ENCODE results near the gene SSR1.

Gene SSR1

DNA sequence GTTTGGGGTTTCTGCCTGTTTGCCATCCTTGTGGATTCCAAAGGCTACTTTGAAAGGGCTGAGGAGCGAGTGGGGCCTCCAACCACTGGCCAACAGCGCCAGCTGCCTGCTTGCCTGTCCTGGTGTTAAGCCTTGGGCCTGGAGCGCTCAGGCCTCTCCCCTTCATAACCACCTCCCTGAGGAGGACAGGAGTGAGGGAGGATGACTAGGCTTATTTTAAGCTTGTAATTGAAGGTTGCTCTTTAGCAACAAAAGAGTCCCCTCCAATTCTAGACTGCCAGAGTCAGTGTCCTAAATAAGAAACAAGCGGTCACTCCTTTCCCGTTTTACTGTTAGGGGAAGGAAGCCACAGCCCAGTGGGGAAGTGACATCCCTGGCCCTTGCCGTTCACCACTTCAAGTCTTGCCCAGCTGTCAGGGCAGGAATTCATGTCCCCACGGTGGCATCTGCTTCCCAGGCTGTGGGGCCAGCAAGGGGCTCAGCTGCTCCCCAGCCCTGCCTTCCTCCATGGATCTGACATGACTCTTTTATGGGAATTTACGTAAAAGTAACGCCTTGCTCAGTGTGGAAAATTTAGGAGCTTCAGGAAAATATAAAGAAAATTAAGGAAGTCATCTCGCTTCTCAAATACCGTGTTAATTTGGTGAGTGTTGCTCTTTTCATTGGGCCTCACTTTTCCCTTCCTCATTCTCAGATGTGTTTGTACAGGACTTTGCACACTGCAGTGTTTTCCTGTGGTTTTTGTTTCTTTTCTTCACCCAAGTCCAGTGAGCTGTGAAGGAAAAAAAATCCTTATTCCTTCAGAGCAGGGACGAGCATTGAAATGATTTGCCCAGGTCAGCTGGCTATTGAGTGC lies 57.8 kb downstream of the SSR1 start:
- DNase-seq, result no peak

DNA sequence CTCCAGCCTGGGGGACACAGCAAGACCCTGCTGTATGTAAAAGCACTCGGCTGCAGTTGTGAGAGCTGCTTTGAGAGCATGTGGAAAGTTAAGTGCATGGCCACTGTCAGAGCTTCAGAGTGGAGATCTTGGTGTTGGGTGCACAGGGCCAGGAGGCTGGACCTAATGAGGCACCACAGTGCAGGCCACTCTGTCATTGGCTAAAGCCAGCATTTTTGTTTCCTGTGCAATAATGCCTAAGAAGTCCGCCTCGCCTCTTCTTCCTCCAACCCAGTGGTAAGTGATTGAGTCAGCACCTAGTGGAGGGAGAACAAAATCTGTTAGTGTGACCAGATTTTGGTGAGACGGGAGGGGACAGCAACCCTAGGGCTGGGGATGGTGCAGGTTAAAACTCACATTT lies 60.6 kb downstream of the SSR1 start:
- no peak for DNase-seq

DNA sequence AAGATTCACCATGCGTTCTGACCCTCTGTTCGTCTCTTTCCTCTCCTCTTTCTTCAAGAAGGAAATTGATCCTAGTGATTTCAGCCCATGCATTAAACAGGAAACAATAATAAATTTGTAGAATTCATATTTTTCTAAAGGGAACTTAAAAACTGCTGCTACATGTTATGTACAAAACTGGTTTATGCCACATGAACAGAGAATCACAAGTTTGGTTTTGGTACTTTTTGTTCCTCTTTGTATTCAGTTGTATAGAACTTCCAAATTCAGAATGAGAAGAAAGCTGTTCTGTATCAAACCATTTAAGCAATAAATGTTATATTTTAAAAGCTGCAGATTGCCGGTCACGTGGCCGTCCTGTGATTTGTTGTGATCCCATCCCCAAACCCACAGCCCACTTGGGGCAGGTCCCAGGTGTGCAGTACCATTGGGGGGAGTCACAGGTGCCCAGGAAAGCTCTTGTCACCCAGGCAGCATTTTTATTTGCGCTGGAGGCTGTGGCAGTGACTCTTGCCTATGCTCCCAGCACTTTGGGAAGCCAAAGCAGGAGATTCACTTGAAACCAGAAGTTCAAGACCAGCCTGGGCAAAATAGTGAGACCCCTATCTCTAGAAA lies 61.2 kb downstream of the SSR1 start:
- no peak for DNase-seq

DNA sequence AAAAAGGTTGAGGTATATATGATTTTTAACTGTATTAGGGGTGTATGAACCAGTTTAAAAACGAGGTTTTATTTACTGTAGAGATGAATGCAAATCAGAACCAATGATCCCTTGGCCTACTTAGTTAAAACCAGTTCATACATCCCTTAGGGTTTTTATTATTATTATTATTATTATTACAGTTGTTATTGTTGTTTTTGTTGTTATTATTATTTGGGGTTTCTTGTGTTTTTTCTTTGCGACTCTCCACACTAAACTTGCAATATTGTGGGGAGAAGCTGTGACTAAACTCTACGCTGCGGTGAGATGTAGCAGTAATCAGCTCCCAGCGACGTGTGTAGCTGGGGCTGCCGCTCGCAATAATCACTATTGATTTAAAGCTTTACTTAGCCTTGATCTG lies 62.2 kb downstream of the SSR1 start:
- DNase-seq, result no peak

DNA sequence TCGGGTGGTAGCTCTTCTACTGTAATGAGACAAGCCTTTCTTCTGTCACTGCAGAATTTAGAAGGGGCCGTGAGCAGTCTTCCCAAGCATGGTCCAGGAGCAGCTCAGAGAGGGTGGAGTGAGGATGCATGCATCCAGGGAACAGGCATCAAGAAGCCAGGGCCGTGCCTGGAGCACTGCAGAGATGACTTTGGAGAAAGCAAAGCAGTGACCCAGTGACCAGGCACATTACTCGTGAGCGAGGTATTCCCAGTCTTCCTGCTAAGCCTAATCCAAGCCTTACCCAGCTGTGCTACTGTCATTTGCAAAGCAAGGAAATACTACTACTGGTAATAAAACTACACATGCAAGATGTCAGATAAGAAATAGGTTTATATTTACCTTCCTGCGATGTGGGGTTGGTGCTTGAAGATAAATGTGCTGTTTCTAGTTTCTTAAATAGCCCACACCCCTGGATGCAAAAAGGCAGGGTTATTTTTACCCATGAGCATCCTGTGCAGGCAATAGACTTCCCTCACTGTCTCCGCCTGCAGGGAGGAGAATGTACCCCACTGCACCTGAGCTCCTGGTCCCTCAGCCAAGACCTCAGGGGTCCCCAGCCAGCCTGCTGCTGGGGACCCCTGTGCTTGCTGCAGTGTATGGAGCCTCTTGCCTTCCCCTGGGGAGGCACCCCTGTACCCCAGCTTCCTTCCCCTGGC lies 62.9 kb downstream of the SSR1 start:
- no peak for DNase-seq

DNA sequence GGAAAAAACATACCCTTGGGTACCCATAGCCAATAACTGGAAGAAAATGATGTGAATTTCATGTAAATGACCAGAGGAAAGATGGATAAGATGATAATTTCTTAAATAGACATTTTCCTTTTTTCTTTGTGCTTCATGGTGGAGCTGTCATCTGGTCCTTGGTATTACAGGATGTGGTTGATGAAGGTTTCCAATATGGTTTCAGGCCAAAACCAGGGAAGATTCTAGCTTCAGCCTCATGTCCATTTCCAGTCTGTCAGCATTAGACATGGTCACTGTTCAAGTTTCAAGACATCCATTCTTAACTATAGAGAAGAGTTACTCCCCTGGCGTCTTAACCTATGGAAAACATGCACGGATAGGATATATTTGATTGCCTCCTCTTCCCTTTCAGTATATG lies 63.6 kb downstream of the SSR1 start:
- no peak for DNase-seq

DNA sequence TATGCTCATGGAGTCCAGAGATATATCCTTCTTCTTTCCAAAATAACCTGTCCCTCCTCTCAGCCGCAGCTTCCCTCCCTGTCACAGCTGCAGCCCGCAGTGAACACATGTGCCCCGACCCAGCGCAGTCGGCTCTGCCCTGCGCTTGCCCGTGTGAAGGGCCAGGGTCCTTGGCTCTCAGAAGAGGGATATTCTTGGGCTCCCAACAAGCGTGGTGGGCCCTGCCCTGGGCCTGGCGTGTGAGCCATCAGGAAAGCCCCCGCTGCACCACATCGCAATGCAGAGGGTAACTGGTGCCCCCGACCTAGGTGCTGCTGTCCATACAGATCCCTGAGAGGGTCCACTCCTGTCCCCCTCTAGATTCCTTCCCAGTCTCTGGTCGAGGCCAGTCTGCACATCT lies 65.2 kb downstream of the SSR1 start:
- no peak for DNase-seq

DNA sequence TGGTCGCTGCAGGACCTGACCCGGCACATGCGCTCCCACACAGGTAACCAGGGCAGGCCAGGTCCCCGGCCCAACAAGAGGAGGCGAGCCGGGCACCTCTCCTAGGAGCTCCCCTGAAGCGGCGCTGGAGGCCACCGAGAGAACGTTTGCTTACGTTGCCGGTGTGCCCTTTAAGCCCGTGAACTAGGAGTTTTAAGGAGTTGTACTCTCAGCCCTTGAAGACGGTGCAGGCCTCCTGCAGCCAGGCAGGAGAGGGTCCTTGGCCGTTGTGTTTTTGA lies 65.9 kb downstream of the SSR1 start:
- DNase-seq, result no peak

DNA sequence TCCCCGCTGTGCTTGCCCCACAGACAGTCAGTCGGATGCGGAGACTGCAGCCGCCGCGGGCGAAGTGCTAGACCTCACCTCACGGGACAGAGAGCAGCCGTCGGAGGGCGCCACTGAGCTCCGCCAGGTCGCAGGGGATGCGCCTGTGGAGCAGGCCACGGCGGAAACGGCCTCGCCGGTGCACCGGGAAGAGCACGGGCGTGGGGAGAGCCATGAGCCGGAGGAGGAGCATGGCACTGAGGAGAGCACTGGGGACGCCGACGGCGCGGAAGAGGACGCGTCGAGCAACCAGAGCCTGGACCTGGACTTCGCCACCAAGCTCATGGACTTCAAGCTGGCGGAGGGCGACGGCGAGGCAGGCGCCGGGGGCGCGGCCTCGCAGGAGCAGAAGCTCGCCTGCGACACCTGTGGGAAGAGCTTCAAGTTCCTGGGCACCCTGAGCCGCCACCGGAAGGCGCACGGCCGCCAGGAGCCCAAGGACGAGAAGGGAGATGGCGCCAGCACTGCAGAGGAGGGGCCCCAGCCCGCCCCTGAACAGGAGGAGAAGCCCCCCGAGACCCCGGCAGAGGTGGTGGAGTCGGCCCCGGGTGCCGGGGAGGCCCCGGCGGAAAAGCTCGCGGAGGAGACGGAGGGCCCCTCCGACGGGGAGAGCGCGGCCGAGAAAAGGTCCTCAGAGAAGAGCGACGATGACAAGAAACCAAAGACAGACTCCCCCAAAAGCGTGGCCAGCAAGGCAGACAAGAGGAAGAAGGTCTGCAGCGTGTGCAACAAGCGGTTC lies 66.4 kb downstream of the SSR1 start:
- DNase-seq, result no peak

DNA sequence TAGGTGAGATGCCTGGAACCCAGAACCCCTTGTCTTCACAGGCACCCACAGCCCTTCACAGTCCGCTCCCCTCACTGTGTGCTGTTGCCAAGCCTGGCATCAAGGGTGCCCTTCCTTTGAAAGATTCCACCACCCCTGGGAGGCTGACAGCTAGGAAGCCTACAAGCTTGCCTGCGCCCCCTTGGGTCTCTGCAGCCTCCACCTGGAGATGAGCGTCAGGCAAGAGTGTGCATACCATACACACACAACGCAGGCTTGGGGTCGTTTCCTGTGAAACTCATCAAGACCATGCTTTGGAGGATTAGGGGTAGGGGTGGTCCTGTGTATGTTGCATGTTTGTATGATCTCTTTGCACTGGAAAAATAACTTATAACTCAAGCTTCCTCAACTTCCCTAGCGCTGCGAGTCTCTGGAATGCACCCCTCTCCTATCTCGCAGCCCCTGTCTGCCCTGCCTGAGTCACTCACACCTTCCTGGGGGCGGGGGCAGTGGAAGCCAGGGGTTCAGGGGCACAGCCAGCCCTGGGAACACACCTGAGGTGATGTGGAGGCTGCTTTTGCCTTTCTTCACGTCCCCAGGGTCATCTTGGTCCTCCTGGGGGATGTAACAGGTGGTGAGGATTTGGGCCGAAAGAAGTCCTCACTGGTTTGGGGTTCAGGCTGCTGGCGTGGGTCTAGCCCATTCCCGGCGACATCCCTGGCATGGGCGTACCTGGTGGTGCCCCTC lies 67.2 kb downstream of the SSR1 start:
- no peak for DNase-seq

DNA sequence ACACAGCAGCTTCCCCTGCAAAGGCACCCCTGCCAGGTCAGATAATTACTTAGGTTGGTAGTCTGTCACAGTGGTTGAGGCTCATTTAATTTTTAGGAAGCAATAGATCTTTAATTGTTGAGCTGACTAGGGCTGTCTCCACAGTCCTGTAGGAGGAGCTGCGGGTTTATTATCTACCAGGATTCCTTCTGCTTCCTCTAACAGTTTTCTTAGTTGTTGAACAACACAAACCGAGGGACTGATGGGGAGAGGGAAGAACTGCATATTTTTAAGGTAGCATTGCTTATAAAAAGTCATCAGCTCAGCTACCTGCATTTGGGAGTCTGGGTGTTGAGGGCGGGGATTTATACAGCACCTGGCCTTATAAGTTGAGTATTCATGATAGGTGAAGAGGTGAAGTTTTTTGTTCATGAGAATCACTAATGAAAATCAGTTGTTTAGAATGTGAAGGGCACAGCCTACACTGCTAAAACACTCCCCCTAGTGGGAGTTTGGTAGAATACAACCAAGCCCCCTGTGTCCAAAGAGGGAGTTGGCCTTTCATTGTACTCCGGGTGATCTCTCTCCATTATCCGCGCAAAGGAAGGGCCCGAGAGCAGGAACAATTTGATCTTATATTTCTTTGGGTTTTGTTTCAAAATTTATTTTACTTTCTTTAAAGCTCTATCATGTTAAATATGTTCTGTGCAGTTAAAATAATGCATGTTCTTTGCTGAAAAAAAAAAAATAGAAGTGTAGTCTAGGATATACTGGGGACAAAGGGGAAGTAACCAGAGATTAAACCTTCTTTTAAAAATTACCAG lies 69.6 kb downstream of the SSR1 start:
- peak; percentile 91 for DNase-seq

DNA sequence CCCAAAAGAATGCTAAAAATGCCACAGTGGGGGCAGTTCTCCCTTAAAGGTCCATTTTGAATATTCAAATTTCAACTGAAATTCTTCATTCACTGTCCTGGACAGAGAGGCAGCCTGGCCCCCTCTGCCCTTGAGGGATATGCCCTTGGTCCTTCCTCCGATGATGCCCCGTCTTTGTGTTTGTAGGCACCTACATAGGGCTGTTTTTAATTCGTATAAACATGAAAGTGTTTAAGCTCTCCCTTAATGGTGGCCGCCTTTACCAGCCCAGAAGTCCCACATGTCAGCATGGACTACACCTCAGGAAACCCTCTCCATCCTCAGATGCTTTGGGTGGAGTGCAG lies 70.2 kb downstream of the SSR1 start:
- DNase-seq, result no peak

DNA sequence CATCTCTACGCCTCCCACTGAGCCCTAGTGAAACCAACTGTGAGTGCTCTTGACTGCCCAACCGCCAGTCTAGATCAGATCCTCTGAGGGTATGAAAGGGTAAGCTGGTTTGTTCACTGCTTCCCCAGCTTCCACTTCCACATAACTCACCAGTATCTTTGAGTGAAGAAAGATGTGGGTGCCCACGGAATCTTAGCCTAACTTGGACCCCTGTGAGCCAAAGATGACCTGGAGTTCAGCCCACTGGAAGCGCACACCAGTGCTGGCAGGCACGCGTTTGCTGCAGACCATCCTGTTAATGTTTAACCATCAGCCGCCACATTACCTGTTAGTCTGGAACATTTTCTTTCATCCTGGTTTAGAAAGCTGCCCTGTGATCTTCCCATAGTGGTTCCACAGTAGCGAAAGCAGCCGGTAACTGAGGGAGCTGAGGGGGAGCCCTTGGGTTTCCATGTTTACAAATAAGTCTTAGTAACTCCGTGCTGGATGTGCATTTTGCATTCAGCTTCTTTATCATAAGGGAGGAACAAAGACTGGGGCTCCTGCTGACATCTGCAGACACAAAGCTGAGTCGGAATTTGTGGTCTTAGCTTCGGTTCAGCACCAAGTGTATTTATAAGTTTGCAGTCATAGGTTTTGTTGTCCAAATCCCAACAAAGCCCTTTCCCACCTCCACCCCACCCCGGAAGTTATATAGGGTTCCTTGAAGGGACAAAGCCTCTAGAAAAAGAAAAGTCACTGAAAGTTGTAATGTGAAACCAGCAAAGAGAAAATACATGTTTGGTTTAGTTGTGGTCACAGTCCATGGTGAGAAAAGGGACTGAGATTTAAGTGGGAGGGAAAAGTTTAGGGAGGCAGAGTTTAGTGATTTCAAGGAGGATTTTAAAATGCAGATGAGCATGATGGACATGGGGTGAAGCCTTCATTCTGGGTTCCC lies 71.0 kb downstream of the SSR1 start:
- DNase-seq, result no peak

DNA sequence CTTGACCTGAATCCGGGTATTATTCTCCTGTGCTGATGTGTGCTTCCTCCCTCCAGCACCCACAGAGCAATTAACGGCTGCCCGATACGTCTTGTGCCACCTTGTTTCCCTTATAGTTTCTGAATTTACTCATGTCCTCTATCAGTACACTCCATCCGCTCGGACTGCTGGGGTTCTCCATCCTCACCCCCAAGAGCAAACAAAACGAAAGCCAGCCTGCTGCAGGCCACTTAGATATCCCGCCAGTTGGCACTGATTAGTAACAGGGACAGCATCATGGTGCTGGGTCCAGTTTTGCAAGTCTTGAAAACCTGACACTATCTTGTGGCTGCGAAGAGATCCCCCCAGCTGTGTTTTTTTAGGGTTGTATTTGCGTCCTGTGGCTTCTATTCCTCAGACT lies 71.8 kb downstream of the SSR1 start:
- no peak for DNase-seq

DNA sequence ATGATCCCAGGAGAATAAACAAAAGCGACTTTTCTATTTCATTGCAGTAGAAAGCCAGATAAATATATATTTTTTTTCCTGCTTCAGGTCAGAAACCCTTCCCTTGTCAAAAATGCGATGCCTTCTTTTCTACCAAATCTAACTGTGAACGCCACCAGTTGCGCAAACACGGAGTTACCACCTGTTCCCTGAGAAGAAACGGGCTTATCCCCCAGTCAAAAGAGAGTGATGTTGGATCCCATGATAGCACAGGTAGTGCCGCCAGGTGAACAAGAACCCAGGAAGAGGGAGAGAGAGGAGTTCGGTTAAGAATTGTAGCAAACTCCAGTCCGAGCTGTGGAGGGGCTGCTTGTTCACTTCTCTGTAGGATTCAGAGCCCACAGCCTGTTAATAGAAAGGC lies 72.6 kb downstream of the SSR1 start:
- DNase-seq, result no peak

DNA sequence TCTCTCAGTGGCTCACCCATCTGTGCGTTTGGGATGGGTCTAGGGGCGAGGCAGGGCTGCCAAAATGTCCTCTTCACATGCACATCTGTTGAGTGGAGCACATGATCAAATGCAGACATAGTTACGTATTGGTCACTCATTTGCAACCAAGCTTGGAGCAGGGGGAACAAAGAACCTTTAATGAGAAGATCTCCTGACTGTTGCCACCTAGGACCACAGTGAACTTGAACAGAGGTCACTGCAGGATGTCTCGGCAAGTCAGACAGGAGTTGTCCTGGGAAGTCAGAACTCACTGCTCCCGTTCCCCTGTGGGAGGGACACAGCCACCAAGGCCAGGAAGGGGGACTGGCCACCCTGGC lies 73.4 kb downstream of the SSR1 start:
- DNase-seq, result no peak

DNA sequence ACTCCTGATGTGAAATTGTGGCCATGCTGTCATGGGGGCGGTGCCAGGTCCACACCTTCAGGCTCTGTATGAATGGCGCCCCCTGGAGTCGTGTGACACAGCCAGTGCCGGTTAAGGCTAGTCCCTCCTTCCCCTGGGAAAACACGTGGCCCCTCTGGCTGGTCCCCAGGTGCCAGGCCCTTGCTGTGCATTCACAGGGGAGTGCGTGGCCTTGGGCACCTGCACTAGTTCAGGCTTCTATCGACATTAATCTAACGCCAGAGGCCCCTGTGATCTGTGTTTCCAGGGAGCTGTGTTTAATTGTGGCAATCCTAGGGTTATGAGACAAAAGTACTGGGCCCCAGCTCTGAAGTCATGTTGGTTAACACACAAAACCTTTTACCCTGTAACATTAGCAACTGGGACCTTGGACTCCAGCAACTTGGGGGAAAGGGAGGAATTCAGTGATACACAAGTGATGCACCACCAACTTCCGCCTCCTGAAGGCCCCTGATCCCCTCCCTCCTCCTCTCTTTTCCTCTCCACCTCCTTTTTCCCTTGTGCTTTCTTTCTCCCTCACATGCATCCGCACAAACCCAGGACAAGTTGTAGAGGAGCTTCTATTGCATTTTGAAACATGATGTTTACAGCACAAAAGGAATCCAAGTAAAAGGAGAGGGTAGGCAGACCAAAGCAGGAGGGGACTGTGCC lies 74.0 kb downstream of the SSR1 start:
- peak; percentile 97 for DNase-seq

DNA sequence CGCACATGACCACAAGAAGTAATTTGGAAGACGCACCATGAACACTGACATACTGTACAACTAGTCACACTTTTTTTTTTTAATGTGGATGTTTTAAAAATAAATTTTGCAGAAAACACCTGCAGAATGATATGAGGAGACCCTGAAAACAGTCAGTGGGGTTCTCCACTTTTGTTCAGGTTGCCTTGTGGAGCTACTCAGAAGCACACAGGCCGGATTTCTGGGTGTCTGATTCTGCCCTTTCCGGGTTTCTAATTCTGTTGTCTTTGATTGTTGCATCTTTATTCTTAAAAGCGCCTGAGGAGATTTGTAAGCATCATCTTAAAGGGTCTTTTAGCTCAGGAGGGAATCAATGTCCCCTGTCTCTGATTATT lies 74.5 kb downstream of the SSR1 start:
- DNase-seq, result no peak

DNA sequence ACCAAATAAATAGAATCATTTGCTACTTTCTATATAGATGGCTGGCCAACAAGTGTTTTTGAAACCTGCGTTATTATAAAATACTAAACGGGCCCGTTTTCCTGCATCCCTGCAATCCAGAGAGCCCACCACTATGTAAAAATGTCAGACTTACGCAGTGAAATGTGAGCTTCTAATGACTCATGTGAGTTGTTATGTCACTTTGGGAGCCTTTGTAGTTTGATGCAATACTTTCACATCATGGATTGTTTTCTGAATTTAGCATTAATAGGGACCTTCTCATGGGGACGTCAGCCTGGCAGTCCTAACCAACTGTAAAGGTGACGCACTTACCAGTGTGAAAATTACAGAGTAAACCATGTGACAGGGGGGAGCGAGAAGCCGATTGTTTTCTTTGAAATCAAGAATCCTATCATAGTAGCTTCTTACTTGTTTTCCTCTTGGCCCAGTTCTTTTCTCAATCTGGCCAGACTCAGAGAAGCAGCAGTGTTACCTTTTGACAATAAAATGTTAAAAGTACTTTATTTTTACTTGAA lies 75.3 kb downstream of the SSR1 start:
- peak; percentile 26 for DNase-seq
